ENCODE data around the gene SRD5A2. TPM values are rescaled to one million over a fixed set of nuclear protein-coding genes. Genes with fewer than 3 reads are reported as not detected.

Gene SRD5A2
- total RNA-seq, 2 experiments from 2014 or later, result not detected

- H3K4me1 Mint-ChIP-seq (ENCODE audit: low read depth), result no peaks in the 10 kb centered on the region
- H3K9me3 Mint-ChIP-seq, result no peaks in the 10 kb centered on the region
- no peak for TF ChIP-seq CTCF (IDR thresholded peaks at IDR 0.05)
- intact Hi-C loops (cut with micrococcal nuclease), result no loop called here
- peaks cover 5% of the 10 kb centered on the region for H3K27me3 Mint-ChIP-seq
- ChIA-PET CTCF (interaction anchor here (1.6 kb wide), 1 partner anchor 12 kb away, joined by 8 read pairs; no protein-coding TSS in a partner anchor), POLR2A (interaction anchor here (0.8 kb wide), 1 partner anchor 23 kb away, joined by 3 read pairs; no protein-coding TSS in a partner anchor)
- no peak overlapping the region for H3K4me3 Mint-ChIP-seq
- H3K27ac Mint-ChIP-seq, result no peak overlapping the region
- no peaks in the 10 kb centered on the region for H3K36me3 Mint-ChIP-seq (ENCODE audit: low read depth)
- ATAC-seq, result no peak
- DNase-seq, result no peak
Measured at GRCh38 chr2:31535768-31536167, 45.0 kb downstream of the SRD5A2 start.

GRCh38 chr2:31534636-31535035 is 46.1 kb downstream of the SRD5A2 start:
- no peaks in the 10 kb centered on the region for H3K4me1 Mint-ChIP-seq (ENCODE audit: low read depth)
- H3K4me3 Mint-ChIP-seq, result no peak overlapping the region
- no peaks in the 10 kb centered on the region for H3K36me3 Mint-ChIP-seq (ENCODE audit: low read depth)
- intact Hi-C loops (cut with micrococcal nuclease), result no loop called here
- ChIA-PET POLR2A (no interaction called here), CTCF (no interaction called here)
- no peak for ATAC-seq
- H3K9me3 Mint-ChIP-seq, result no peaks in the 10 kb centered on the region
- no peak overlapping the region for H3K27ac Mint-ChIP-seq
- TF ChIP-seq CTCF (IDR thresholded peaks at IDR 0.05), result no peak
- no peak for DNase-seq
- peaks cover 4% of the 10 kb centered on the region for H3K27me3 Mint-ChIP-seq

- peaks cover 8% of the 10 kb centered on the region for H3K27me3 Mint-ChIP-seq
- H3K4me1 Mint-ChIP-seq (ENCODE audit: low read depth), result no peaks in the 10 kb centered on the region
- ChIA-PET CTCF (no interaction called here), POLR2A (no interaction called here)
- no peak for TF ChIP-seq CTCF (IDR thresholded peaks at IDR 0.05)
- no peak overlapping the region for H3K4me3 Mint-ChIP-seq
- no peak overlapping the region for H3K27ac Mint-ChIP-seq
- DNase-seq (no peak), ATAC-seq (no peak)
- intact Hi-C loops (cut with micrococcal nuclease), result no loop called here
- no peaks in the 10 kb centered on the region for H3K36me3 Mint-ChIP-seq (ENCODE audit: low read depth)
- H3K9me3 Mint-ChIP-seq, result no peaks in the 10 kb centered on the region
Measured at GRCh38 chr2:31533036-31533435, 47.7 kb downstream of the SRD5A2 start.

- TF ChIP-seq CTCF (IDR thresholded peaks at IDR 0.05), result no peak
- Mint-ChIP-seq H3K27ac (no peak overlapping the region), H3K36me3 (ENCODE audit: low read depth) (no peaks in the 10 kb centered on the region), H3K4me1 (ENCODE audit: low read depth) (no peaks in the 10 kb centered on the region), H3K27me3 (peaks cover 11% of the 10 kb centered on the region), H3K9me3 (no peaks in the 10 kb centered on the region), H3K4me3 (no peak overlapping the region)
- ChIA-PET POLR2A (no interaction called here), CTCF (interaction anchor here (1.7 kb wide), 1 partner anchor 8 kb away, joined by 7 read pairs; no protein-coding TSS in a partner anchor)
- ATAC-seq, result no peak
- intact Hi-C loops (cut with micrococcal nuclease), result no loop called here
- no peak for DNase-seq
Measured at GRCh38 chr2:31531101-31531500, 49.6 kb downstream of the SRD5A2 start.

- intact Hi-C loops (cut with micrococcal nuclease), result loop anchor here (10.0 kb wide), 1 partner anchor 814 kb away; no protein-coding TSS in a partner anchor
- CTCF ChIA-PET, result interaction anchor here (0.9 kb wide), 1 partner anchor 823 kb away, joined by 3 read pairs; no protein-coding TSS in a partner anchor
Measured at GRCh38 chr2:31529256-31529655, 51.5 kb downstream of the SRD5A2 start.

More at GRCh38 chr2:31529256-31529655, 51.5 kb downstream of the SRD5A2 start:
- Mint-ChIP-seq H3K36me3 (ENCODE audit: low read depth) (no peaks in the 10 kb centered on the region), H3K27ac (no peak overlapping the region), H3K4me3 (no peak overlapping the region), H3K27me3 (peaks cover 18% of the 10 kb centered on the region), H3K9me3 (no peaks in the 10 kb centered on the region), H3K4me1 (ENCODE audit: low read depth) (no peaks in the 10 kb centered on the region)
- POLR2A ChIA-PET, result no interaction called here
- no peak for TF ChIP-seq CTCF (IDR thresholded peaks at IDR 0.05)
- ATAC-seq, result no peak
- DNase-seq, result no peak

Measured in activated CD8-positive, alpha-beta T cell treated with anti-CD3 and anti-CD28 coated beads for 36 hours (primary cell).